Epithelial cell of esophagus (primary cell): ENCODE results near the gene NINL.
A peak's percentile ranks its signal among the peaks of the same experiment; 100 is the strongest.

Source experiments
- DNase-seq: peaks from one replicate; pipeline ENCODE4 v3.0.0; 2010; ENCODE audit warnings: low read depth
- H3K4me3 ChIP-seq: 2 replicates; pipeline ENCODE4 v1.5.1; 2011; ENCODE audit warnings: mild to moderate bottlenecking, low read length, control low read depth
- TF ChIP-seq, protein P1 (sequence below): IDR thresholded peaks from 2 replicates; pipeline ENCODE4 v1.5.1; 2011; ENCODE audit warnings: low read depth, mild to moderate bottlenecking, low read length, control low read depth, inconsistent platforms; ENCODE audit not compliant: insufficient read depth; ENCODE audit errors: missing control alignments

Gene NINL

DNA sequence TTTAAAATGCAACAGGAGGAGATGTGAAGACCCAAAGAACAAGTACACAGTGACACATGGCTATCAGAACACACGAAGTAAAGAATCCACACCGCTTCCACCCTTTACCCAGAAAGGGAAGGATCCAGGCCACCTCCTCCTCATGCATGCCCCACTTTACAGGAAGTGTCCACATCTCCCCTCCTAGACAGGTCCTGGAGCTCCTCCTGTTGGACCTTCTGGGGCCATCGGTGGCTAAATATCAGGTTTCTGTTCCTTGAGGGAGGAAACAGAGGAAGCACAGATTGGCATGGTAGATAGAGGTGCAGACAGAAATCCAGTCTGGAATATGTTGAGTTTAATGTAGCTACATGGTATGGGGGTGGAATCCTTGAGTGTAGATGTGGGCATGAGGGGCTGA lies 10.9 kb downstream of the NINL start:
- DNase-seq = peak; percentile 10
- TF ChIP-seq, protein P1, sequence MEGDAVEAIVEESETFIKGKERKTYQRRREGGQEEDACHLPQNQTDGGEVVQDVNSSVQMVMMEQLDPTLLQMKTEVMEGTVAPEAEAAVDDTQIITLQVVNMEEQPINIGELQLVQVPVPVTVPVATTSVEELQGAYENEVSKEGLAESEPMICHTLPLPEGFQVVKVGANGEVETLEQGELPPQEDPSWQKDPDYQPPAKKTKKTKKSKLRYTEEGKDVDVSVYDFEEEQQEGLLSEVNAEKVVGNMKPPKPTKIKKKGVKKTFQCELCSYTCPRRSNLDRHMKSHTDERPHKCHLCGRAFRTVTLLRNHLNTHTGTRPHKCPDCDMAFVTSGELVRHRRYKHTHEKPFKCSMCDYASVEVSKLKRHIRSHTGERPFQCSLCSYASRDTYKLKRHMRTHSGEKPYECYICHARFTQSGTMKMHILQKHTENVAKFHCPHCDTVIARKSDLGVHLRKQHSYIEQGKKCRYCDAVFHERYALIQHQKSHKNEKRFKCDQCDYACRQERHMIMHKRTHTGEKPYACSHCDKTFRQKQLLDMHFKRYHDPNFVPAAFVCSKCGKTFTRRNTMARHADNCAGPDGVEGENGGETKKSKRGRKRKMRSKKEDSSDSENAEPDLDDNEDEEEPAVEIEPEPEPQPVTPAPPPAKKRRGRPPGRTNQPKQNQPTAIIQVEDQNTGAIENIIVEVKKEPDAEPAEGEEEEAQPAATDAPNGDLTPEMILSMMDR = peak; percentile 15

DNA sequence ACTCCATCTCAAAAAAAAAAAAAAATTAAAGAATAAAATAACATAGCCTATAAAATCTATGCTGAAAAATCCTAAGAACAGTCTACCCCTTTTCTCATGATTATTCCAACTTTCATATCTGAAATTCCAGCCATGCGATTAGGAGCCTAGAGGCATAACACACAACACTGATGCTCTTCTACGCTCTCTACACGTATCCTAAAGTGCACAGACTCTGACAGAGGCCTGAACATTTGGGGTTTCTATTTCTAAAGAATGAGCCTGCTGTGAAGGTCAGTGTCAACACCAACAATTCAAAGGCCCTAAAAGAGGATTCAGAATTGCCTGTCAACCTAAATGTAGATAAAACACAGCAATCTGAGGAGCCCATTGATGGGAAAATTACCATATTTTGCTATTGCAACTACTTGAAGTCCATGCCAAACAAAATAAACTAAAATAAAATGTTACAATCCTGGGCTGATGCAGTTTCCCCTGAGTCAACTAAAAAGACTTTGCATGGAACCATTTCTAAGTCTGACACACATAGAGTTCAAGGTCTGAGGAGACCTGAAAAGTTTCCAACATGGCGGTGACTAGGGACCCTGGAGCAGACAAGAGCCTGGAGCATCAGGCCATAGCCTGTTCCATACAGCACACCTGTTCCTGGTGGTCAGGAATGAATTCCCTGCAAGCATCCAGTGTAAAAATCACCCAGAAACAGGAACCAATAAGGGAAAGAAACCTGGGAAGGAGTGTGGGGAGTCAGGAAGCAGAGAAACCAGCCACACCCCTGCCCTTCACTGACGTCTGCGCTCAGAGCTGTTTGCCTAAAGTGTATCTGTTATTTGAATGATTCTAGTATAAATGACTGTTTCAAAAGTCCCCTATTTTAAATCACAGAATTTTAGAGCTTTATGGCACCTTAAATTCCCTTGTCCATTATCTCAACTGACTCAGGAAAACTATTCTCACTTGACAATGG lies 11.8 kb downstream of the NINL start:
- no peak overlapping the region for H3K4me3 ChIP-seq
- TF ChIP-seq, protein P1 = no peak
- no peak for DNase-seq

More for the DNA sequence above, 10.9 kb downstream of the NINL start:
- H3K4me3 ChIP-seq = no peak overlapping the region

DNA sequence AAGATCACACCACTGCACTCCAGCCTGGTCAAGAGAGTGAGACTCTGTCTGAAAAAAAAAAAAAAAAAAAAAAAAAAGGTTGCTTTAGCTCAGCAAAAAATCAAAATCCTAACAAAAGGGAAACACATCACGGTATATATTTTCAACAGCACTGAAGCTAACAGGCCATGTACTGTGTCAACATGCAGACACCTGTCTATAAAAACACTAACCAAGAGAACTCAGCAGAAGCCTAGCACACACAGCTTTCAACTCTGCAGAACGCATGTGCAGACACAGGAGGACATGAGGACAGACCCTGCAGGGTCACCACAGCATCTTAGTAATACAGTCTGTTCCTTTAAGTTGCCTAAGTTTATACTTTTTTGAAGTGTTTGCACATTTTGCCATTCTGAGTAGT lies 13.5 kb downstream of the NINL start:
- TF ChIP-seq, protein P1 = no peak
- H3K4me3 ChIP-seq = no peak overlapping the region
- no peak for DNase-seq

DNA sequence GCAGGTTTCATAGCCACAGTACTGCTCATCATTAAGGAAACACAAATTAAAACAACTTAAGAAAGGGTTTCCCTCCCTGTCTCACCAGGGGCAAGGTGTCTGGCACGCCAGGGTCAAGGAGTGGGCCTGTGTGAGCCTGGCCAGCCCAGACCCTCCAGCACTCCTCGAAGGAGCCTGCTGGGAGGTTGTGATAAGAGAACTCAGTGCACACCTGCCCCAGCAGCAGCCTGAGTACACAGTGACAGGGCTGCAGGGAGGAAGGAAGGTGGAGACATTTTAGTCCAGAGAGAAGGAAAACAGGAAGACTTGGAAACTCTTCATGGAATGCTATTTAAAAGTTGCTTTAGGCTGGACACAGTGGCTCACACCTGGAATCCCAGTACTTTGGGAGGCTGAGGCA lies 14.1 kb downstream of the NINL start:
- H3K4me3 ChIP-seq = no peak overlapping the region
- TF ChIP-seq, protein P1 = no peak
- DNase-seq = no peak

DNA sequence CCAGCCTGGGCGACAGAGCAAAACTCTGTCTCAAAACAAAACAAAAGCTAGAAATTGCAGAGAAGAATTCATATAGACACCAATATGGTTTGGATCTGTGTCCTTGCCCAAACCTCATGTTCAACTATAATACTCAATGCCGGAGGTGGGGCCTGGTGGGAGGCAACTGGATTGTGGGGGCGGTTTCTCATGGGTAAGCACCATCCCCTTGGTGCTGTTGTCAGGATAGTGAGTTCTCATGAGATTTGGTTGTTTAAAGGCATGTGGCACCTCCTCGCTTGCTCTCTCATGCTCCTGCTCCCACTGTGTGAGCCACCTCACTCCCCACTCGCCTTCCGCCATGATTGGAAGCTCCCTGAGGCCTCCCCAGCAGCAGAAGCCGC lies 15.2 kb downstream of the NINL start:
- no peak for DNase-seq
- H3K4me3 ChIP-seq = no peak overlapping the region
- TF ChIP-seq, protein P1 = no peak

DNA sequence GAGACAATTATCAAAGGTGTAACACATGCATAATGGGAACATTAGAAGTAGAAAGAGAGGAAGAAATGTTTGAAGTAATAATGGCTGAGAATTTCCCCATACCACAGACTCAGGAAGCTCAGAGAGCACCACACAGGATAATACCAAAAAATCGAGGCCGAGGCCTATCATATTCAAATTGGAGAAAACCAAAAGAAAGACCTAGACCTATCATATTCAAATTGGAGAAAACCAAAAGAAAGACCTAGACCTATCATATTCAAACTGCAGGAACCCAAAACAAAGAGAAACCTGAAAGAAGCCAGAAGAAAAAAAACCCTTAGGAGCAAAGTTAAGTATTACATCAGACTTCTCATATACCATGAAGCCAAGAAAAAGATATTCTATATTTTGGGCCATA lies 18.0 kb downstream of the NINL start:
- TF ChIP-seq, protein P1 = no peak
- no peak overlapping the region for H3K4me3 ChIP-seq
- no peak for DNase-seq
